Hepatocyte (in vitro differentiated cells): Measurements from ENCODE around the gene IL12A.

Experiments used
- CTCF ChIP-seq: fragments of 200-600 bp; sonication (generic); IDR thresholded peaks from 2 replicates; pipeline ENCODE4 v1.5.1; 2016; ENCODE audit warnings: antibody characterized with exemption, mild to moderate bottlenecking; ENCODE audit not compliant: poor library complexity
- EZH2 ChIP-seq: fragments of 200-600 bp; sonication (generic); IDR thresholded peaks from 2 replicates; pipeline ENCODE4 v1.6.1; 2016; ENCODE audit warnings: antibody characterized with exemption, mild to moderate bottlenecking, borderline replicate concordance
- EZH2phosphoT487 ChIP-seq: fragments of 200-600 bp; sonication (generic); IDR thresholded peaks from one replicate; pipeline ENCODE4 v1.6.1; 2018; ENCODE audit warnings: antibody characterized with exemption, mild to moderate bottlenecking, low read depth, moderate library complexity; ENCODE audit not compliant: unreplicated experiment, severe bottlenecking

GRCh38 chr3:159953325-159954085 lies 35.1 kb upstream of the IL12A start:
- TF ChIP-seq CTCF (no peak), EZH2 (no peak), EZH2phosphoT487 (no peak)
